Left ventricle myocardium inferior (tissue), 1 donor: ENCODE measurements around the gene ASB13. TPM values are rescaled to one million over a fixed set of nuclear protein-coding genes. Genes with fewer than 3 reads are reported as not detected.
"Not testable (repeated sequence)": the region's sequence is repeated elsewhere in the genome, so short reads cannot be mapped to it uniquely, and the experiment has no call there.

Experiments used
- DNase-seq: peaks from one replicate; pipeline ENCODE4 v3.0.0-alpha.2; 2020
- H3K27ac ChIP-seq: fragments of 200-600 bp; replicated peaks from 2 replicates; pipeline ENCODE4 v1.8.0; 2021
- H3K27me3 ChIP-seq: fragments of 200-600 bp; 2 replicates; pipeline ENCODE4 v1.8.0; 2021; ENCODE audit warnings: low read depth
- H3K36me3 ChIP-seq: fragments of 200-600 bp; 2 replicates; pipeline ENCODE4 v1.8.0; 2021
- H3K4me1 ChIP-seq: fragments of 200-600 bp; 2 replicates; pipeline ENCODE4 v1.8.0; 2021
- H3K4me3 ChIP-seq: fragments of 200-600 bp; 2 replicates; pipeline ENCODE4 v1.8.0; 2021; ENCODE audit warnings: mild to moderate bottlenecking, moderate library complexity
- H3K9me3 ChIP-seq: fragments of 200-600 bp; replicated peaks from 2 replicates; pipeline ENCODE4 v1.8.0; 2021
- CTCF ChIP-seq: fragments of 200-600 bp; IDR thresholded peaks from 2 replicates; pipeline ENCODE4 v1.8.0; 2021; ENCODE audit warnings: antibody characterized with exemption, mild to moderate bottlenecking, borderline replicate concordance
- intact Hi-C: fragments of 100-400 bp; cut with micrococcal nuclease; formaldehyde crosslinking; loops from one replicate; pipeline ENCODE4 v1.11.0; 2022
- total RNA-seq: library from RNA; stranded (reverse); fragmentation: NEBNext Ultra II Directional; extraction: Animal tissue kit (Norgen Biotek cat#: 25700); gene quantifications from one replicate; pipeline ENCODE4 v1.2.1, GENCODE V29; 2021
- donor health status: DM: no; HTN: yes; CAD: no; lungs with severe emphysema.

Gene ASB13
- total RNA-seq, 1 donor from 2014 or later: 15.6 TPM

DNA sequence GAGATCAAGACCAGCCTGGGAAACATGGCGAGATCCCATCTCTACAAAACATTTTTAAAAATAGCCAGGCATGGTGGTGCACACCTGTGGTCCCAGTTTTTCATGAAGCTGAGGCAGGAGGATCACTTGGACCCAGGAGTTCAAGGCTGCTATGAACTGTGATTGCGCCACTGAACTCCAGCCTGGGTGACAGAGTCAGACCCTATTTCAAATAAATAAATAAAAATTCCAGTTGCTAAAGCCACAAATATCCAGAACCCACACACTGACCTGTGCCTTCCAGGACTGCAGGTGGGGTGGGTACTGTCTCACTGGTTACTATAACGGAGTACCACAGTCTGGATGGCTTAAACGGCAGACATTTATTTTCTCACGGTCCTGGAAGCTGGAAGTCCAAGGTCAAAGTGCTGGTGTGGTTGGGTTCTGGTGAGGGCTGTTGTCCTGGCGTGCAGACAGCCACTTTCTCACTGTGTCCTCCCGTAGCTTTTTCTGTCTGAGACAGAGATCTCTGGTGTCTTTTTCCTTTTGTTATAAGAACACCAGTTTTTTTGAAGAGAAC is 38.8 kb downstream of the ASB13 start:
- no peaks in the 10 kb centered on the region for H3K36me3 ChIP-seq
- DNase-seq: no peak
- H3K4me1 ChIP-seq: peaks cover 22% of the 10 kb centered on the region
- H3K4me3 ChIP-seq: no peak overlapping the region
- H3K9me3 ChIP-seq: no peaks in the 10 kb centered on the region
- no peaks in the 10 kb centered on the region for H3K27me3 ChIP-seq
- intact Hi-C loops: no loop called here
- peak overlapping the region; percentile 58 for H3K27ac ChIP-seq
- TF ChIP-seq CTCF: no peak

DNA sequence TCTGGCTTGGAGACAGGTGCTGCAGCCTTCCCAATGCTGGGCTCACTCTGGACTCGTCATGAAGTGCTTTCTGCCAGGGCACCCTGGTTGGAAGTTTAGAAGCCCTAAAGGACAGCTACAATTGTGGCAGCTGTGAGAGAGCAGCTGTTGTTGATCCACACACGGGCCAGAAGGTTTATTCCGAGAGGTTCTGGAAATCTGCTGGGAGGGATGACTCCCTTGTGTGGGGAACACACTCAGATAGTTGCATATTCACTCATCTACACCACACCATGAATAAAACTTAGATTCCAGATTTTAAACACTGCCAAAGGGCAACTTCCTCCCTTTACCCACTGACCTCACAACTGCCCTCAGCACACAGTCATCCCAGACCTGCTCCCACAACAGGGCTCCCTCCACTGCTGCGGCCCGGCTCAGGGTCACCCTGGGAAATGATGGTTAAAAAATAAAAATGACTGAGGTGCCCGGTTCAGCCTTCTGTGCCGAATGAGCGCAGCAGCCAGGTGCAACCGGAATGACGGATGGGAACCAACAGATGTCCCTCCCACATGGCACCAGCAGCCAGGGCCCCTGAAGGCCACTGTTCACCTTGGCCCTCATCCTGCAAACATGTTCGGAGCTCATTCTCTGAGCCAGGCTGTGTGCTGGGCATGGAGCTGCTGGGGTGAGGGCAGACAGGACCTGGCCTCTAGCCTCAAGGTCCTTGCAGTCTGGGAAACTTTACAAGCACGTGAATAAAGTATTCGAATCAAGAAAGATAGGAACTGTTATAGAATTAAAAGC is 40.2 kb downstream of the ASB13 start:
- H3K9me3 ChIP-seq: no peaks in the 10 kb centered on the region
- intact Hi-C loops: no loop called here
- TF ChIP-seq CTCF: no peak
- DNase-seq: no peak
- H3K4me1 ChIP-seq: peaks cover 10% of the 10 kb centered on the region
- H3K27me3 ChIP-seq: no peaks in the 10 kb centered on the region
- H3K4me3 ChIP-seq: no peak overlapping the region
- no peaks in the 10 kb centered on the region for H3K36me3 ChIP-seq
- no peak overlapping the region for H3K27ac ChIP-seq

- Histone ChIP-seq H3K36me3 (no peaks in the 10 kb centered on the region), H3K9me3 (no peaks in the 10 kb centered on the region), H3K4me3 (no peak overlapping the region), H3K4me1 (peaks cover 10% of the 10 kb centered on the region), H3K27me3 (no peaks in the 10 kb centered on the region), H3K27ac (no peak overlapping the region)
- DNase-seq: no peak
- no peak for TF ChIP-seq CTCF
- intact Hi-C loops: no loop called here
These were observed 41.7 kb downstream of the ASB13 start for GRCh38 chr10:5624701-5625100.

DNA sequence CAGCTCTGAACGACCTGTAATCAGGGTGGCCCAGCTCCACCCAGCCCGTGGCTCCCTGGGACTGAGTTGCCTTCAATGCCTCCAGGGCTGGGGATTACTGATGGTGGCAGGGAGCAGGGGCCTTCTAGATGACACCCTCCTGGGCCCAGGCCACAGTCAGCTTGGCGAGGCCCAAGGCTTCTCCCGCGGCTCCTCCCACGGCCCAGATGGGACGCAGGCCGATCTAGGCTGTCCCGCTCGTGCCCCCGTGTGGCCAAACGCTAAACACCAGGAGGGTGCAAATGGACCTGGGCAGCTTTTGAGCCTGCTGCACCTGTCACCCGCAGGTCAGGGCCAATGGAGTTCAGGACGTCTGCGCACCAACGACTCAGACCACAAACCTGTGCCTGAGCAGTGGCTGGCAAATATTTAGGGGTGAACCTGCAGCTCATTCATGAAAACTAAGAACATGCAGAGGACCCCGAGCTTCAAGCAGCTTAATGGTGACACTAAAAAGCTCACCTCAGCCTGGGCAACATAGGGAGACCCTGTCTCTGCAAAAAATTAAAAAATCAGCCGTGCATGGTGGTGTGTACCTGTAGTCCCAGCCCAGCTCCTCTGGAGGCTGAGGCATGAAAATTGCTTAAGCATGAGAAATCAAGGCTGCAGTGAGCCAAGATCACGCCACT is 43.2 kb downstream of the ASB13 start:
- H3K27me3 ChIP-seq: no peaks in the 10 kb centered on the region
- intact Hi-C loops: loop anchor here (2.0 kb wide), 1 partner anchor 180 kb away; no protein-coding TSS in a partner anchor
- DNase-seq: peak; percentile 89
- TF ChIP-seq CTCF: peak; percentile 93
- H3K36me3 ChIP-seq: no peaks in the 10 kb centered on the region
- H3K9me3 ChIP-seq: no peaks in the 10 kb centered on the region
- H3K27ac ChIP-seq: peak overlapping the region; percentile 13
- peaks cover 12% of the 10 kb centered on the region for H3K4me1 ChIP-seq
- H3K4me3 ChIP-seq: no peak overlapping the region

DNA sequence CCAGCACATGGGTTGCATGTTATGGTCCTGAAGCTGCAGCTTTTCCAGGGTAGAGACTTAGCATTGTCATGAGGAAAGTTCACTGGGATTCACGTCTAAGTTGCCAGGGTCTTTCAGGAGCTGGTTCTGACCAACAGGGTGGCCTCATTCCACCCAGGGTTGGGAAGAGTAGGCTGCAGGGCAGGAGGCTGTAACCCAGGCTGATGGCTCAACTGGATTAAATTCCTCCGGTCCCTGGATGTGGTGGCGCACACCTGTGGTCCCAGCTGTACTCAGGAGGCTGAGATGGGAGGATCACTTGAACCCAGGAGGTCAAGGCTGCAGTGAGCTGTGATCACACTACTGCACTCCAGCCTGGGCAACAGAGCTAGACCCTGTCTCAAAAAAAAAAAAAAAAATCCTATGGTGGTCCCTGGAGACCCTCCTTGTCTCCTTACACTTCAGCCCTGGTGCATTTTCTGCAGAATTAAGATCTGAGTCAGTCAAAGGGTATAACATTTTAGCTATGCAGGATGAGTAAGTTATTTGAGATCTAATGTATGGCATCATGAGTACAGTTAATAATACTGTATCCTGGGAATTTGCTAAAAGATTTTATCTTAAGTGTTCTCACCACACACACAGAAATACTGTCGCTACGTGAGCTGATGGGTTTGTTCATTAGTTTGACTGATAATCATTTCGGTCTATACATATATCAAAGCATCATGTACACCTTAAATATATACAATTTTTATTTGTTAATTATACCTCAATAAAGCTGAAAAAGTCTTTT is 44.0 kb downstream of the ASB13 start:
- intact Hi-C loops: loop anchor here (2.0 kb wide), 1 partner anchor 180 kb away; no protein-coding TSS in a partner anchor
- Histone ChIP-seq H3K36me3 (no peaks in the 10 kb centered on the region), H3K9me3 (no peaks in the 10 kb centered on the region), H3K27ac (peak overlapping the region; percentile 13), H3K4me1 (peaks cover 15% of the 10 kb centered on the region), H3K4me3 (no peak overlapping the region), H3K27me3 (no peaks in the 10 kb centered on the region)
- no peak for DNase-seq
- no peak for TF ChIP-seq CTCF

GRCh38 chr10:5621371-5621770 is 45.0 kb downstream of the ASB13 start:
- peaks cover 15% of the 10 kb centered on the region for H3K4me1 ChIP-seq
- H3K27me3 ChIP-seq, H3K36me3 ChIP-seq, DNase-seq, H3K4me3 ChIP-seq, intact Hi-C loops, H3K27ac ChIP-seq, H3K9me3 ChIP-seq: not testable (repeated sequence)
